Parathyroid adenoma (tissue), 2 donors: ENCODE measurements around the gene IZUMO1.

Experiments used
- H2AFZ ChIP-seq: fragments of 300-600 bp; sonication (generic); one replicate; pipeline ENCODE4 v1.7.0; 2017; ENCODE audit warnings: antibody characterized with exemption, mild to moderate bottlenecking
- H3K27ac ChIP-seq: fragments of 300-600 bp; sonication (generic); one replicate; pipeline ENCODE4 v1.7.0; 2017
- H3K27me3 ChIP-seq: fragments of 300-600 bp; sonication (generic); one replicate; pipeline ENCODE4 v1.7.0; 2017; ENCODE audit warnings: low read length; ENCODE audit not compliant: control insufficient read depth, insufficient read depth
- H3K36me3 ChIP-seq: fragments of 300-600 bp; sonication (generic); one replicate; pipeline ENCODE4 v1.7.0; 2017; ENCODE audit warnings: low read length; ENCODE audit not compliant: control insufficient read depth, insufficient read depth
- H3K4me1 ChIP-seq: fragments of 300-600 bp; sonication (generic); one replicate; pipeline ENCODE4 v1.7.0; 2017; ENCODE audit warnings: control low read depth
- H3K4me2 ChIP-seq: fragments of 300-600 bp; sonication (generic); one replicate; pipeline ENCODE4 v1.7.0; 2017; ENCODE audit warnings: low read length
- H3K4me3 ChIP-seq: fragments of 300-600 bp; sonication (generic); one replicate; pipeline ENCODE4 v1.7.0; 2017; ENCODE audit warnings: low read depth, low read length
- H3K79me2 ChIP-seq: fragments of 300-600 bp; sonication (generic); one replicate; pipeline ENCODE4 v1.7.0; 2017; ENCODE audit warnings: control low read depth
- H3K9ac ChIP-seq: fragments of 300-600 bp; sonication (generic); one replicate; pipeline ENCODE4 v1.7.0; 2017; ENCODE audit warnings: mild to moderate bottlenecking
- H3K9me3 ChIP-seq: fragments of 300-600 bp; sonication (generic); one replicate; pipeline ENCODE4 v1.7.0; 2017; ENCODE audit warnings: low read length; ENCODE audit not compliant: control insufficient read depth
- CTCF ChIP-seq: fragments of 300-600 bp; sonication (generic); IDR thresholded peaks from one replicate; pipeline ENCODE4 v1.7.0; 2017; ENCODE audit warnings: antibody characterized with exemption, mild to moderate bottlenecking
- donor health status: primary hyperparathyroidism.

IZUMO1 gene

GRCh38 chr19:48777720-48778119 is 31.0 kb upstream of the IZUMO1 start:
- Histone ChIP-seq H2AFZ (no peak overlapping the region), H3K9ac (no peak overlapping the region), H3K36me3 (no peaks in the 10 kb centered on the region), H3K27ac (no peak overlapping the region), H3K4me1 (peaks cover 14% of the 10 kb centered on the region), H3K79me2 (no peaks in the 10 kb centered on the region), H3K4me3 (no peak overlapping the region), H3K27me3 (no peaks in the 10 kb centered on the region), H3K9me3 (no peaks in the 10 kb centered on the region), H3K4me2 (no peak overlapping the region)
- no peak for TF ChIP-seq CTCF

GRCh38 chr19:48777139-48777538 is 30.4 kb upstream of the IZUMO1 start:
- H2AFZ ChIP-seq = no peak overlapping the region
- H3K27me3 ChIP-seq = no peaks in the 10 kb centered on the region
- no peak for TF ChIP-seq CTCF
- H3K79me2 ChIP-seq = no peaks in the 10 kb centered on the region
- no peak overlapping the region for H3K9ac ChIP-seq
- H3K36me3 ChIP-seq = no peaks in the 10 kb centered on the region
- H3K27ac ChIP-seq = no peak overlapping the region
- H3K4me1 ChIP-seq = peaks cover 14% of the 10 kb centered on the region
- no peak overlapping the region for H3K4me2 ChIP-seq
- H3K9me3 ChIP-seq = no peaks in the 10 kb centered on the region
- H3K4me3 ChIP-seq = no peak overlapping the region

- H3K79me2 ChIP-seq = no peaks in the 10 kb centered on the region
- no peaks in the 10 kb centered on the region for H3K9me3 ChIP-seq
- H3K9ac ChIP-seq = no peak overlapping the region
- no peak overlapping the region for H3K4me3 ChIP-seq
- no peak for TF ChIP-seq CTCF
- no peaks in the 10 kb centered on the region for H3K27me3 ChIP-seq
- no peak overlapping the region for H3K27ac ChIP-seq
- H3K36me3 ChIP-seq = no peaks in the 10 kb centered on the region
- no peak overlapping the region for H2AFZ ChIP-seq
- H3K4me2 ChIP-seq = peak overlapping the region; percentile 27
- H3K4me1 ChIP-seq = no peaks in the 10 kb centered on the region
Measured at GRCh38 chr19:48772503-48772953, 25.8 kb upstream of the IZUMO1 start.

- Histone ChIP-seq H3K4me2 (no peak overlapping the region), H3K36me3 (no peaks in the 10 kb centered on the region), H3K27me3 (no peaks in the 10 kb centered on the region), H3K4me3 (no peak overlapping the region), H3K27ac (no peak overlapping the region), H3K9ac (no peak overlapping the region), H2AFZ (peak overlapping the region; percentile 22), H3K9me3 (no peaks in the 10 kb centered on the region), H3K4me1 (no peaks in the 10 kb centered on the region), H3K79me2 (no peaks in the 10 kb centered on the region)
- no peak for TF ChIP-seq CTCF
Measured at GRCh38 chr19:48770734-48771472, 24.2 kb upstream of the IZUMO1 start.

- no peaks in the 10 kb centered on the region for H3K4me1 ChIP-seq
- H3K79me2 ChIP-seq = no peaks in the 10 kb centered on the region
- no peaks in the 10 kb centered on the region for H3K9me3 ChIP-seq
- no peaks in the 10 kb centered on the region for H3K36me3 ChIP-seq
- no peaks in the 10 kb centered on the region for H3K27me3 ChIP-seq
- H3K4me3 ChIP-seq = no peak overlapping the region
- no peak for TF ChIP-seq CTCF
- no peak overlapping the region for H3K9ac ChIP-seq
- no peak overlapping the region for H2AFZ ChIP-seq
- no peak overlapping the region for H3K4me2 ChIP-seq
- H3K27ac ChIP-seq = no peak overlapping the region
Measured at GRCh38 chr19:48770266-48770665, 23.6 kb upstream of the IZUMO1 start.
